Measurements from ENCODE around the gene MRPL40. TPM values are rescaled to one million over a fixed set of nuclear protein-coding genes. Genes with fewer than 3 reads are reported as not detected.

The MRPL40 gene
- total and polyA plus RNA-seq, 2 experiments from 2014 or later: 15.5 to 53.5 TPM

DNA sequence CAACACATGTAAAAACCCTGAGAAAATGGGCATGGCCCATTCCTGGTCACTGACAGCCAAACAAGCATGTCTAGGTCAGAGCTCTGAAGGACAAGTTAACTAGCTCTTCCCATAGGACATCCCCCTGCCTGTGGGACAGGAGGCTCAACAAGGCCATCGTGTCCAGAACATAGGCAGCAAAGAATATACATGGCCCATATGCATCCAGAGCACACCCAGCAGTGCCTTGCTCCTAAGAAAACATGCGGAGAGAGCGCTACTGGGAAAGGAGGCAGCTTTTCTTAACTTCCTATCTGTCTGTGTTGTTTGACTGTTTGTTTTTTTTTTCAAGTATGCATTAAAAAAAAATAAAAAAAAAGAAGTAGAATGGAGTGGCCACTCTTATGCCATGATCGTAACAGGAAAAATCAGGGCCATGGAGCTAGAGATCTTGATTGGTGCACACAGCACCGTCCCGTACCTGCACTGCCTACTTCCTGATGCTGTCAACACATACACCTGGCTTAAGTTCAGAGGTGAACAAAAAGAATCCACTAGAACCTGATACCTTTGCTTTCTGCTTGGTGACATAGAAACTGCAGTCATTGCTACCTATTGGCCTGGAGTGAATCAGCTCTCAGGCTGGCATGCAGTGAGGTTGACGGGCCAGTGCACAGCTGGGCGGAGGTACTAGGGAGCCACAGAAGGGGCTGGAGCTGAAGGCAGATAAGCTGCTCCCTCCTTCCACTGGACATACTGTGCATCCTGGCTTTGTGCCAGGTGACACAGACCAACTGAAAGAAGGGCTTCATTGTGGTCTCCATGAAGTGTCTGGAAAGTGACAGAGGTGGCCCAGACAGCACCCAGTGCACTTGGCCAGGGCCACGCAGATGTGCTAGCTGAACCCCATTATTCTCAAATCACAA lies 34.8 kb downstream of the MRPL40 start:
- H3K36me3 ChIP-seq (ENCODE audit: insufficient read depth): peaks cover 45% of the 10 kb centered on the region
- H2AFZ ChIP-seq: no peak overlapping the region
- peaks cover 80% of the 10 kb centered on the region for H3K36me3 Mint-ChIP-seq (ENCODE audit: low read depth)
- ATAC-seq (no peak), DNase-seq (ENCODE audit: low spot score) (no peak)
- no peaks in the 10 kb centered on the region for H3K4me1 Mint-ChIP-seq
- no peaks in the 10 kb centered on the region for H3K4me1 ChIP-seq (ENCODE audit: insufficient read depth)
- TF ChIP-seq ZNF331 (CRISPR knock-in tag; IDR thresholded peaks at IDR 0.05; ENCODE audit: low read depth) (no peak), POLR2AphosphoS5 (IDR thresholded peaks at IDR 0.05; ENCODE audit: low read depth) (no peak), EZH2 (IDR thresholded peaks at IDR 0.05; ENCODE audit: low read depth, unreplicated experiment) (no peak), NANOG (IDR thresholded peaks at IDR 0.05; ENCODE audit: borderline replicate concordance) (no peak), EZH2phosphoT487 (IDR thresholded peaks at IDR 0.05; ENCODE audit: unreplicated experiment) (no peak), ZNF114 (CRISPR knock-in tag; IDR thresholded peaks at IDR 0.05) (no peak), CREB1 (CRISPR knock-in tag; IDR thresholded peaks at IDR 0.05; ENCODE audit: low read depth) (no peak)
- TF ChIP-seq, protein P1, sequence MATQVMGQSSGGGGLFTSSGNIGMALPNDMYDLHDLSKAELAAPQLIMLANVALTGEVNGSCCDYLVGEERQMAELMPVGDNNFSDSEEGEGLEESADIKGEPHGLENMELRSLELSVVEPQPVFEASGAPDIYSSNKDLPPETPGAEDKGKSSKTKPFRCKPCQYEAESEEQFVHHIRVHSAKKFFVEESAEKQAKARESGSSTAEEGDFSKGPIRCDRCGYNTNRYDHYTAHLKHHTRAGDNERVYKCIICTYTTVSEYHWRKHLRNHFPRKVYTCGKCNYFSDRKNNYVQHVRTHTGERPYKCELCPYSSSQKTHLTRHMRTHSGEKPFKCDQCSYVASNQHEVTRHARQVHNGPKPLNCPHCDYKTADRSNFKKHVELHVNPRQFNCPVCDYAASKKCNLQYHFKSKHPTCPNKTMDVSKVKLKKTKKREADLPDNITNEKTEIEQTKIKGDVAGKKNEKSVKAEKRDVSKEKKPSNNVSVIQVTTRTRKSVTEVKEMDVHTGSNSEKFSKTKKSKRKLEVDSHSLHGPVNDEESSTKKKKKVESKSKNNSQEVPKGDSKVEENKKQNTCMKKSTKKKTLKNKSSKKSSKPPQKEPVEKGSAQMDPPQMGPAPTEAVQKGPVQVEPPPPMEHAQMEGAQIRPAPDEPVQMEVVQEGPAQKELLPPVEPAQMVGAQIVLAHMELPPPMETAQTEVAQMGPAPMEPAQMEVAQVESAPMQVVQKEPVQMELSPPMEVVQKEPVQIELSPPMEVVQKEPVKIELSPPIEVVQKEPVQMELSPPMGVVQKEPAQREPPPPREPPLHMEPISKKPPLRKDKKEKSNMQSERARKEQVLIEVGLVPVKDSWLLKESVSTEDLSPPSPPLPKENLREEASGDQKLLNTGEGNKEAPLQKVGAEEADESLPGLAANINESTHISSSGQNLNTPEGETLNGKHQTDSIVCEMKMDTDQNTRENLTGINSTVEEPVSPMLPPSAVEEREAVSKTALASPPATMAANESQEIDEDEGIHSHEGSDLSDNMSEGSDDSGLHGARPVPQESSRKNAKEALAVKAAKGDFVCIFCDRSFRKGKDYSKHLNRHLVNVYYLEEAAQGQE (IDR thresholded peaks at IDR 0.05; ENCODE audit: unreplicated experiment): no peak
- TF ChIP-seq, protein P2, sequence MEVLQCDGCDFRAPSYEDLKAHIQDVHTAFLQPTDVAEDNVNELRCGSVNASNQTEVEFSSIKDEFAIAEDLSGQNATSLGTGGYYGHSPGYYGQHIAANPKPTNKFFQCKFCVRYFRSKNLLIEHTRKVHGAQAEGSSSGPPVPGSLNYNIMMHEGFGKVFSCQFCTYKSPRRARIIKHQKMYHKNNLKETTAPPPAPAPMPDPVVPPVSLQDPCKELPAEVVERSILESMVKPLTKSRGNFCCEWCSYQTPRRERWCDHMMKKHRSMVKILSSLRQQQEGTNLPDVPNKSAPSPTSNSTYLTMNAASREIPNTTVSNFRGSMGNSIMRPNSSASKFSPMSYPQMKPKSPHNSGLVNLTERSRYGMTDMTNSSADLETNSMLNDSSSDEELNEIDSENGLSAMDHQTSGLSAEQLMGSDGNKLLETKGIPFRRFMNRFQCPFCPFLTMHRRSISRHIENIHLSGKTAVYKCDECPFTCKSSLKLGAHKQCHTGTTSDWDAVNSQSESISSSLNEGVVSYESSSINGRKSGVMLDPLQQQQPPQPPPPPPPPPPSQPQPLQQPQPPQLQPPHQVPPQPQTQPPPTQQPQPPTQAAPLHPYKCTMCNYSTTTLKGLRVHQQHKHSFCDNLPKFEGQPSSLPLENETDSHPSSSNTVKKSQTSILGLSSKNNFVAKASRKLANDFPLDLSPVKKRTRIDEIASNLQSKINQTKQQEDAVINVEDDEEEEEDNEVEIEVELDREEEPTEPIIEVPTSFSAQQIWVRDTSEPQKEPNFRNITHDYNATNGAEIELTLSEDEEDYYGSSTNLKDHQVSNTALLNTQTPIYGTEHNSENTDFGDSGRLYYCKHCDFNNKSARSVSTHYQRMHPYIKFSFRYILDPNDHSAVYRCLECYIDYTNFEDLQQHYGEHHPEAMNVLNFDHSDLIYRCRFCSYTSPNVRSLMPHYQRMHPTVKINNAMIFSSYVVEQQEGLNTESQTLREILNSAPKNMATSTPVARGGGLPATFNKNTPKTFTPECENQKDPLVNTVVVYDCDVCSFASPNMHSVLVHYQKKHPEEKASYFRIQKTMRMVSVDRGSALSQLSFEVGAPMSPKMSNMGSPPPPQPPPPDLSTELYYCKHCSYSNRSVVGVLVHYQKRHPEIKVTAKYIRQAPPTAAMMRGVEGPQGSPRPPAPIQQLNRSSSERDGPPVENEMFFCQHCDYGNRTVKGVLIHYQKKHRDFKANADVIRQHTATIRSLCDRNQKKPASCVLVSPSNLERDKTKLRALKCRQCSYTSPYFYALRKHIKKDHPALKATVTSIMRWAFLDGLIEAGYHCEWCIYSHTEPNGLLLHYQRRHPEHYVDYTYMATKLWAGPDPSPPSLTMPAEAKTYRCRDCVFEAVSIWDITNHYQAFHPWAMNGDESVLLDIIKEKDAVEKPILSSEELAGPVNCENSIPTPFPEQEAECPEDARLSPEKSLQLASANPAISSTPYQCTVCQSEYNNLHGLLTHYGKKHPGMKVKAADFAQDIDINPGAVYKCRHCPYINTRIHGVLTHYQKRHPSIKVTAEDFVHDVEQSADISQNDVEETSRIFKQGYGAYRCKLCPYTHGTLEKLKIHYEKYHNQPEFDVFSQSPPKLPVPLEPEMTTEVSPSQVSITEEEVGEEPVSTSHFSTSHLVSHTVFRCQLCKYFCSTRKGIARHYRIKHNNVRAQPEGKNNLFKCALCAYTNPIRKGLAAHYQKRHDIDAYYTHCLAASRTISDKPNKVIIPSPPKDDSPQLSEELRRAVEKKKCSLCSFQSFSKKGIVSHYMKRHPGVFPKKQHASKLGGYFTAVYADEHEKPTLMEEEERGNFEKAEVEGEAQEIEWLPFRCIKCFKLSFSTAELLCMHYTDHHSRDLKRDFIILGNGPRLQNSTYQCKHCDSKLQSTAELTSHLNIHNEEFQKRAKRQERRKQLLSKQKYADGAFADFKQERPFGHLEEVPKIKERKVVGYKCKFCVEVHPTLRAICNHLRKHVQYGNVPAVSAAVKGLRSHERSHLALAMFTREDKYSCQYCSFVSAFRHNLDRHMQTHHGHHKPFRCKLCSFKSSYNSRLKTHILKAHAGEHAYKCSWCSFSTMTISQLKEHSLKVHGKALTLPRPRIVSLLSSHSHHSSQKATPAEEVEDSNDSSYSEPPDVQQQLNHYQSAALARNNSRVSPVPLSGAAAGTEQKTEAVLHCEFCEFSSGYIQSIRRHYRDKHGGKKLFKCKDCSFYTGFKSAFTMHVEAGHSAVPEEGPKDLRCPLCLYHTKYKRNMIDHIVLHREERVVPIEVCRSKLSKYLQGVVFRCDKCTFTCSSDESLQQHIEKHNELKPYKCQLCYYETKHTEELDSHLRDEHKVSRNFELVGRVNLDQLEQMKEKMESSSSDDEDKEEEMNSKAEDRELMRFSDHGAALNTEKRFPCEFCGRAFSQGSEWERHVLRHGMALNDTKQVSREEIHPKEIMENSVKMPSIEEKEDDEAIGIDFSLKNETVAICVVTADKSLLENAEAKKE (CRISPR knock-in tag; IDR thresholded peaks at IDR 0.05): no peak
- TF ChIP-seq, protein P3, sequence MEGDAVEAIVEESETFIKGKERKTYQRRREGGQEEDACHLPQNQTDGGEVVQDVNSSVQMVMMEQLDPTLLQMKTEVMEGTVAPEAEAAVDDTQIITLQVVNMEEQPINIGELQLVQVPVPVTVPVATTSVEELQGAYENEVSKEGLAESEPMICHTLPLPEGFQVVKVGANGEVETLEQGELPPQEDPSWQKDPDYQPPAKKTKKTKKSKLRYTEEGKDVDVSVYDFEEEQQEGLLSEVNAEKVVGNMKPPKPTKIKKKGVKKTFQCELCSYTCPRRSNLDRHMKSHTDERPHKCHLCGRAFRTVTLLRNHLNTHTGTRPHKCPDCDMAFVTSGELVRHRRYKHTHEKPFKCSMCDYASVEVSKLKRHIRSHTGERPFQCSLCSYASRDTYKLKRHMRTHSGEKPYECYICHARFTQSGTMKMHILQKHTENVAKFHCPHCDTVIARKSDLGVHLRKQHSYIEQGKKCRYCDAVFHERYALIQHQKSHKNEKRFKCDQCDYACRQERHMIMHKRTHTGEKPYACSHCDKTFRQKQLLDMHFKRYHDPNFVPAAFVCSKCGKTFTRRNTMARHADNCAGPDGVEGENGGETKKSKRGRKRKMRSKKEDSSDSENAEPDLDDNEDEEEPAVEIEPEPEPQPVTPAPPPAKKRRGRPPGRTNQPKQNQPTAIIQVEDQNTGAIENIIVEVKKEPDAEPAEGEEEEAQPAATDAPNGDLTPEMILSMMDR (conservative IDR thresholded peaks at IDR 0.05; ENCODE audit: low read depth in 2 of 2): no peak
- TF ChIP-seq, protein P4, sequence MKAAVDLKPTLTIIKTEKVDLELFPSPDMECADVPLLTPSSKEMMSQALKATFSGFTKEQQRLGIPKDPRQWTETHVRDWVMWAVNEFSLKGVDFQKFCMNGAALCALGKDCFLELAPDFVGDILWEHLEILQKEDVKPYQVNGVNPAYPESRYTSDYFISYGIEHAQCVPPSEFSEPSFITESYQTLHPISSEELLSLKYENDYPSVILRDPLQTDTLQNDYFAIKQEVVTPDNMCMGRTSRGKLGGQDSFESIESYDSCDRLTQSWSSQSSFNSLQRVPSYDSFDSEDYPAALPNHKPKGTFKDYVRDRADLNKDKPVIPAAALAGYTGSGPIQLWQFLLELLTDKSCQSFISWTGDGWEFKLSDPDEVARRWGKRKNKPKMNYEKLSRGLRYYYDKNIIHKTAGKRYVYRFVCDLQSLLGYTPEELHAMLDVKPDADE (IDR thresholded peaks at IDR 0.05): no peak
- H3K4me3 ChIP-seq: no peak overlapping the region
- H3K27me3 ChIP-seq (ENCODE audit: insufficient read depth): no peaks in the 10 kb centered on the region
- no peaks in the 10 kb centered on the region for H3K79me2 ChIP-seq (replicated peaks; ENCODE audit: insufficient read depth)
- H3K4me3 Mint-ChIP-seq: no peak overlapping the region
- no peaks in the 10 kb centered on the region for H3K27me3 Mint-ChIP-seq (ENCODE audit: insufficient read depth, low read depth, poor library complexity)
- no peak overlapping the region for H3K27ac ChIP-seq (ENCODE audit: low read depth)
- no peaks in the 10 kb centered on the region for H3F3A ChIP-seq (replicated peaks; ENCODE audit: low read depth)
- no peak overlapping the region for H3K4me2 ChIP-seq
- no peak overlapping the region for H3K27ac Mint-ChIP-seq
- peaks cover 11% of the 10 kb centered on the region for H4K20me1 ChIP-seq (replicated peaks; ENCODE audit: insufficient read depth)
- H3K9me3 Mint-ChIP-seq: no peaks in the 10 kb centered on the region
- H3K9me2 ChIP-seq (ENCODE audit: insufficient read depth): no peaks in the 10 kb centered on the region

Data from GM23338 (cell line).